MM.1S (cell line): ENCODE data around the gene LILRA2.

Experiments used
- EZH2 ChIP-seq: fragments of 300-600 bp; sonication (generic); optimal IDR thresholded peaks from 2 replicates; pipeline ENCODE3; 2017; ENCODE audit warnings: low read depth, mild to moderate bottlenecking, antibody characterized with exemption, low read length, mixed read lengths
- EZH2phosphoT487 ChIP-seq: fragments of 300-600 bp; sonication (generic); IDR thresholded peaks from 2 replicates; pipeline ENCODE4 v1.6.1; 2018; ENCODE audit warnings: antibody characterized with exemption, low read length
- TF ChIP-seq, protein P1 (sequence below): fragments of 300-600 bp; sonication (generic); IDR thresholded peaks from 2 replicates; pipeline ENCODE4 v1.5.1; 2016; ENCODE audit warnings: antibody characterized with exemption, low read length, mixed read lengths

DNA sequence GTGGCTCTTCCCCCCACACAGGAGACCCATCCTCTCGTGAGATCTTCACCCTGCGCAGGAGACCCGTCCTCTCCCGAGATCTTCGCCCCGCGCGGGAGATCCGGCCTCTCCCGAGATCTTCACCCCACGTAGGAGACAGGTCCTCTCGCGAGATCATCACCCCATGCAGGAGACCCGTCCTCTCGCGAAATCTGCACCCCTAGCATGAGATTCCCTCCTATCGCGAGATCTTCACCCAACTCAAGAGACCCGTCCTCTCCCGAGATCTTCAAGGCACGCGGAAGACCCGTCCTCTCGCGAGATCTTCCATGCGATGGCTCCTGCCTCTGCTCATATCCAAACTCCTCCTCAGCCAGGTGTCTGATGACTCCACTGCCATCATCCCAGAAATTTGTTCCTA, 46.6 kb upstream of the LILRA2 start:
- TF ChIP-seq, protein P1, sequence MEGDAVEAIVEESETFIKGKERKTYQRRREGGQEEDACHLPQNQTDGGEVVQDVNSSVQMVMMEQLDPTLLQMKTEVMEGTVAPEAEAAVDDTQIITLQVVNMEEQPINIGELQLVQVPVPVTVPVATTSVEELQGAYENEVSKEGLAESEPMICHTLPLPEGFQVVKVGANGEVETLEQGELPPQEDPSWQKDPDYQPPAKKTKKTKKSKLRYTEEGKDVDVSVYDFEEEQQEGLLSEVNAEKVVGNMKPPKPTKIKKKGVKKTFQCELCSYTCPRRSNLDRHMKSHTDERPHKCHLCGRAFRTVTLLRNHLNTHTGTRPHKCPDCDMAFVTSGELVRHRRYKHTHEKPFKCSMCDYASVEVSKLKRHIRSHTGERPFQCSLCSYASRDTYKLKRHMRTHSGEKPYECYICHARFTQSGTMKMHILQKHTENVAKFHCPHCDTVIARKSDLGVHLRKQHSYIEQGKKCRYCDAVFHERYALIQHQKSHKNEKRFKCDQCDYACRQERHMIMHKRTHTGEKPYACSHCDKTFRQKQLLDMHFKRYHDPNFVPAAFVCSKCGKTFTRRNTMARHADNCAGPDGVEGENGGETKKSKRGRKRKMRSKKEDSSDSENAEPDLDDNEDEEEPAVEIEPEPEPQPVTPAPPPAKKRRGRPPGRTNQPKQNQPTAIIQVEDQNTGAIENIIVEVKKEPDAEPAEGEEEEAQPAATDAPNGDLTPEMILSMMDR: no peak
- TF ChIP-seq EZH2phosphoT487: no peak
- no peak for TF ChIP-seq EZH2
